ENCODE results near the gene CR1. TPM values are rescaled to one million over a fixed set of nuclear protein-coding genes. Genes with fewer than 3 reads are reported as not detected.

CR1 gene
- total and polyA plus RNA-seq, 4 experiments from 2014 or later = 4.1 to 11.5 (median 9.7) TPM

GRCh38 chr1:207644166-207644851, 148.4 kb downstream of the CR1 start:
- Mint-ChIP-seq H3K27me3 (peaks cover 17 to 19% of the 10 kb centered on the region in 2 donors), H3K9me3 (no peaks in the 10 kb centered on the region), H3K27ac (peak overlapping the region in 1 of 7 donors; percentile 12), H3K36me3 (no peaks in the 10 kb centered on the region), H3K4me1 (peaks cover 0 to 12% (median 9%) of the 10 kb centered on the region in 4 donors), H3K4me3 (peak overlapping the region; percentile 61 to 88 (median 79))
- Histone ChIP-seq H3K9me3 (ENCODE audit: control insufficient read depth in 1 of 2, low read length in 2 of 2) (no peaks in the 10 kb centered on the region), H3K27me3 (ENCODE audit: insufficient read depth, low read length) (no peaks in the 10 kb centered on the region), H3K36me3 (ENCODE audit: insufficient read depth, low read length) (no peaks in the 10 kb centered on the region), H3K27ac (ENCODE audit: low read depth, low read length) (no peak overlapping the region), H3K4me1 (ENCODE audit: insufficient read depth, low read length) (peaks cover 3% of the 10 kb centered on the region), H3K4me3 (ENCODE audit: low read length in 2 of 2) (peak overlapping the region in 1 of 2 donors; percentile 52)
- intact Hi-C loops (cut with micrococcal nuclease) = no loop called here
- CTCF ChIA-PET (ENCODE audit: partially characterized antibody) = no interaction called here
- POLR2A ChIA-PET (ENCODE audit: partially characterized antibody) = no interaction called here
- DNase-seq = no peak

DNA sequence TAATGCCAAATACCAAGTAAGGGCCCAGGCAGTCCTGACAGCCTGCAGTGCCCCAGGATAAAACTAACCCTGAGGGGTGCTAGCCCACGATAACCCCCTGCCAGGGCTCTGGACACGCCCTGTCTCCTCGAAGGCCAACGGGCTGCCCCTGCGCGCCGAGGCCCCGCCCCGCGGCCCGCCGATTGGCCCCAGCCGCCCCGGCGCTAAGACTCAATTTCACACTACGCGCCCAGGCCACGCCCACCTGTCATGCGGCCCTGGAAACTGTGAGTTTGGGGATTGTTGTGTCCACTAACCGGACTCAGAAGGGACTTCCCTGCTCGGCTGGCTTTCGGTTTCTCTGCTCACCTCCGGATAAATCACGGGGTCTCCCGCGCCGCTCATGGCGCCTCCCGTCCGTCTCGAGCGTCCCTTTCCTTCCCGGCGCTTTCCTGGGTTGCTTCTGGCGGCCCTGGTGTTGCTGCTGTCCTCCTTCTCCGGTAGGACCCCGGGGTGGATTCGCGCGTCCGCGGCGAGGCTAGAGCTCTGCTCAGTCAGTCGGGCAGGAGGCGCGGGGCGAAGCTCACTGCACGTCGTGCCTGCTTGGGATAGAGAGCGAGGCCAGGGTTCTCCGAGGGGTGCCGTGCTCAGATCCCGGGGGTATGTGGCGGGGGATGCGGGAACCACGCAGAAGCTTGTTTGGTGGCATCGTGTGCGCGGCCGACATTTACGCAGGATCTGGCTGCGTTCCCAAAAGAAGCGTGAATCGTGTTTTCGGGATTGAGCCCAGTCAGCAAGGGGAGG, 149.1 kb downstream of the CR1 start, which contains the start of gene CR1L:
Gene CR1L (plus strand): TSS at position 282 of the 783 bp plus-strand sequence. CDS start 101 bp downstream, at position 383.
- H3K27me3 Mint-ChIP-seq = peaks cover 15 to 19% of the 10 kb centered on the region in 2 donors

DNA sequence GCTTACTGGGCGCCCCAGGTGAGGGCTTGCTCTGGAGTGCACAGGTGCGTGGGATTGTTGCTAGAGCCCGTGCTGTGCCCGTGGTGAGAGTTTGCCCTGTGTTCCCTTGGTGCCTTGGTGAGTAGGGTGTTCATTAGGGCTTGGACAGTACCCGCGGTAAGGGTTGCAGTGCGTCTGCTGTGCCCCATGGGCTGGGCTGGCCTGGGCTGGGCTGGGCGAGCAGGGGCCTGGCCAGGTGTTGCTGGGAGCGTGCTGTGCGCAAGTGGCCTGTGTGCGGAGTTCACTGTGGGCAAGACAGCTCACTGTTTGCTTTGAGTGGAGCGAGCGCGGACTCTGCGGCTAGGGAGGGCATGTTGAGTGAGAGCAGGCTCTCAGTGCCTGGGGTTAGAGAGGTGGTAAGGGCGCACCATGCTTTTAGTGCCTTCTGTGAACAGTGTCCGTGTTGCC, 149.7 kb downstream of the CR1 start:
- H3K9me3 Mint-ChIP-seq = no peaks in the 10 kb centered on the region
- Histone ChIP-seq H3K9me3 (ENCODE audit: control insufficient read depth in 1 of 2, low read length in 2 of 2) (no peaks in the 10 kb centered on the region), H3K36me3 (ENCODE audit: insufficient read depth, low read length) (no peaks in the 10 kb centered on the region), H3K4me1 (ENCODE audit: insufficient read depth, low read length) (peaks cover 3% of the 10 kb centered on the region), H3K4me3 (ENCODE audit: low read length in 2 of 2) (no peak overlapping the region), H3K27ac (ENCODE audit: low read depth, low read length) (no peak overlapping the region), H3K27me3 (ENCODE audit: insufficient read depth, low read length) (no peaks in the 10 kb centered on the region)
- intact Hi-C loops (cut with micrococcal nuclease) = no loop called here
- H3K27me3 Mint-ChIP-seq = peaks cover 15 to 18% of the 10 kb centered on the region in 2 donors
- peak overlapping the region in 7 of 8 donors; percentile 59 to 83 (median 78) for H3K4me3 Mint-ChIP-seq
- CTCF ChIA-PET (ENCODE audit: partially characterized antibody) = no interaction called here
- POLR2A ChIA-PET (ENCODE audit: partially characterized antibody) = no interaction called here
- DNase-seq = no peak
- H3K4me1 Mint-ChIP-seq = peaks cover 0 to 12% (median 9%) of the 10 kb centered on the region in 4 donors
- no peak overlapping the region for H3K27ac Mint-ChIP-seq
- H3K36me3 Mint-ChIP-seq = no peaks in the 10 kb centered on the region

More for the DNA sequence above, 149.1 kb downstream of the CR1 start, which contains the start of gene CR1L:
- Histone ChIP-seq H3K9me3 (ENCODE audit: control insufficient read depth in 1 of 2, low read length in 2 of 2) (no peaks in the 10 kb centered on the region), H3K4me1 (ENCODE audit: insufficient read depth, low read length) (peaks cover 3% of the 10 kb centered on the region), H3K4me3 (ENCODE audit: low read length in 2 of 2) (peak within 1 kb of the TSS in 1 of 2 donors; percentile 52), H3K27me3 (ENCODE audit: insufficient read depth, low read length) (no peaks in the 10 kb centered on the region), H3K36me3 (ENCODE audit: insufficient read depth, low read length) (no peaks in the 10 kb centered on the region), H3K27ac (ENCODE audit: low read depth, low read length) (no peak within 1 kb of the TSS)
- POLR2A ChIA-PET (ENCODE audit: partially characterized antibody) = no interaction called here
- peak within 1 kb of the TSS in 2 of 7 donors; percentile 12 to 17 for H3K27ac Mint-ChIP-seq
- peak within 1 kb of the TSS; percentile 77 to 88 (median 81) for H3K4me3 Mint-ChIP-seq
- DNase-seq = peak; percentile 61 to 74 (median 64)
- H3K9me3 Mint-ChIP-seq = no peaks in the 10 kb centered on the region
- no peaks in the 10 kb centered on the region for H3K36me3 Mint-ChIP-seq
- CTCF ChIA-PET (ENCODE audit: partially characterized antibody) = no interaction called here
- intact Hi-C loops (cut with micrococcal nuclease) = no loop called here
- H3K4me1 Mint-ChIP-seq = peaks cover 0 to 12% (median 9%) of the 10 kb centered on the region in 4 donors

DNA sequence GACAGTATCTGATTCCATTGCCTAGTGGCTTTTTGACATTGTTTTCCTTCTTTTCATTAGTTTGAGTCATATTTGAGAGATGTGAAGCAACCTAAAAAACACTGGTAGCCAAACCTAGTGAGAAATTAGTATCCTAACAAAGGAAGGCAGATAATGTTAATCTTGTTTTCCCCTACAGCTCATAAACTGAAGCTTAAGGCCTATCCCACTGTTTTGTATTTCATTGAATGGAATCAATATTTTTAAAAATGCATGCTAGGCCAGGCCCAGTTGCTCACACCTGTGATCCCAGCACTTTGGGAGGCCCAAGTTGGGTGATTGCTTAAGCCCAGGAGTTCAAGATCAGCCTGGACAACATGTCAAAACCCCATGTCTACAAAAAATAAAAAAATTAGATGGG, 150.2 kb downstream of the CR1 start:
- H3K27ac Mint-ChIP-seq = no peak overlapping the region
- Histone ChIP-seq H3K36me3 (ENCODE audit: insufficient read depth, low read length) (no peaks in the 10 kb centered on the region), H3K27me3 (ENCODE audit: insufficient read depth, low read length) (no peaks in the 10 kb centered on the region), H3K27ac (ENCODE audit: low read depth, low read length) (no peak overlapping the region), H3K4me1 (ENCODE audit: insufficient read depth, low read length) (peaks cover 3% of the 10 kb centered on the region), H3K4me3 (ENCODE audit: low read length in 2 of 2) (no peak overlapping the region), H3K9me3 (ENCODE audit: control insufficient read depth in 1 of 2, low read length in 2 of 2) (no peaks in the 10 kb centered on the region)
- peak overlapping the region in 7 of 8 donors; percentile 13 to 83 (median 59) for H3K4me3 Mint-ChIP-seq
- H3K36me3 Mint-ChIP-seq = no peaks in the 10 kb centered on the region
- peaks cover 15 to 16% of the 10 kb centered on the region in 2 donors for H3K27me3 Mint-ChIP-seq
- ChIA-PET CTCF (ENCODE audit: partially characterized antibody) (interaction anchor here (0.6 kb wide), 1 partner anchor 67 kb away, joined by 3 read pairs; no protein-coding TSS in a partner anchor), POLR2A (ENCODE audit: partially characterized antibody) (no interaction called here)
- intact Hi-C loops (cut with micrococcal nuclease) = no loop called here
- H3K4me1 Mint-ChIP-seq = peaks cover 0 to 12% (median 9%) of the 10 kb centered on the region in 4 donors
- no peaks in the 10 kb centered on the region for H3K9me3 Mint-ChIP-seq
- DNase-seq = no peak

DNA sequence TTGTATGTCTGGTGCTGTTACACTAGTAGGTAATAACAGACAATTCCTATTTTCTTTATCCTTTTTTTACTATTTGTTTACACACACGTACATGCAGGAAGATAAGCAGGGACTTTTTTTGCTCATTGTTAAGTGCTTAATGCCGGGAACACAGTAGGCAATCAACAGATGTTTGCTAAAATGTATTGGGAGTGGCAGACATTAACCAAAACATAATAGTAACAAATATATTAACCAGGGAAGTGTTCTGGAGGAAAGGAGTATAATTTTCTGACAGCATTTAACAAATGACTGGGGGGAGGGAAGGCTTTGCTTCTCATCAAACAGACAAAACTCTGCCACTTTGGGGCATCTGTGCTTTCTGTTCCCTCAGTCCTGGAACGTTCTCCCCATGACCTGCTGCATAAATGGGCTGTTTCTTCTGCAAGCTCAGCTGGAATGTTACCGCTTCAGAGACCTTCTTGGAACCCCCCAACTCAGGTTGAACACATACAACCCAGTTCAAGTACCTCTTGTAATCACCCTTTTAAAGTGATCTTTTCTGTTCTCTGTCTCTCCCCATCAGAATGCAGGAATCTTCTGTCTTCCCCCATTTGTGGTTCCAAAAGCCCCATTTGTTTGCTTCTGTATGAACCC, 151.1 kb downstream of the CR1 start:
- intact Hi-C loops (cut with micrococcal nuclease) = no loop called here
- no peaks in the 10 kb centered on the region for H3K9me3 ChIP-seq (ENCODE audit: control insufficient read depth in 1 of 2, low read length in 2 of 2)
- Mint-ChIP-seq H3K36me3 (no peaks in the 10 kb centered on the region), H3K4me3 (peak overlapping the region in 1 of 8 donors; percentile 16), H3K27me3 (peaks cover 13% of the 10 kb centered on the region in 2 donors), H3K9me3 (no peaks in the 10 kb centered on the region), H3K4me1 (peaks cover 0 to 12% (median 9%) of the 10 kb centered on the region in 4 donors), H3K27ac (no peak overlapping the region)
- peaks cover 3% of the 10 kb centered on the region for H3K4me1 ChIP-seq (ENCODE audit: insufficient read depth, low read length)
- ChIA-PET CTCF (ENCODE audit: partially characterized antibody) (no interaction called here), POLR2A (ENCODE audit: partially characterized antibody) (no interaction called here)
- H3K27ac ChIP-seq (ENCODE audit: low read depth, low read length) = no peak overlapping the region
- no peak overlapping the region for H3K4me3 ChIP-seq (ENCODE audit: low read length in 2 of 2)
- DNase-seq = no peak
- no peaks in the 10 kb centered on the region for H3K36me3 ChIP-seq (ENCODE audit: insufficient read depth, low read length)
- H3K27me3 ChIP-seq (ENCODE audit: insufficient read depth, low read length) = no peaks in the 10 kb centered on the region

- Histone ChIP-seq H3K4me3 (ENCODE audit: low read length in 2 of 2) (no peak overlapping the region), H3K27me3 (ENCODE audit: insufficient read depth, low read length) (no peaks in the 10 kb centered on the region), H3K27ac (ENCODE audit: low read depth, low read length) (no peak overlapping the region), H3K4me1 (ENCODE audit: insufficient read depth, low read length) (peaks cover 3% of the 10 kb centered on the region), H3K36me3 (ENCODE audit: insufficient read depth, low read length) (no peaks in the 10 kb centered on the region), H3K9me3 (ENCODE audit: control insufficient read depth in 1 of 2, low read length in 2 of 2) (no peaks in the 10 kb centered on the region)
- ChIA-PET CTCF (ENCODE audit: partially characterized antibody) (no interaction called here), POLR2A (ENCODE audit: partially characterized antibody) (no interaction called here)
- H3K27ac Mint-ChIP-seq = no peak overlapping the region
- intact Hi-C loops (cut with micrococcal nuclease) = no loop called here
- DNase-seq = no peak
- H3K4me1 Mint-ChIP-seq = peaks cover 0 to 12% (median 9%) of the 10 kb centered on the region in 4 donors
- no peaks in the 10 kb centered on the region for H3K36me3 Mint-ChIP-seq
- H3K27me3 Mint-ChIP-seq = peaks cover 7% of the 10 kb centered on the region in 2 donors
- no peak overlapping the region for H3K4me3 Mint-ChIP-seq
- no peaks in the 10 kb centered on the region for H3K9me3 Mint-ChIP-seq
These were observed 151.8 kb downstream of the CR1 start for GRCh38 chr1:207647671-207648333.

Measured in CD4-positive, alpha-beta memory T cell (primary cell).